ENCODE results near the gene ARSD.

Gene ARSD

GRCh38 chrX:2921193-2921592, 7.9 kb downstream of the ARSD start:
- H3K4me1 ChIP-seq (ENCODE audit: control insufficient read depth in 2 of 2, insufficient read depth in 2 of 2, low read length in 2 of 2) = peaks cover 0 to 3% of the 10 kb centered on the region in 2 donors
- H3K9me3 ChIP-seq (ENCODE audit: control insufficient read depth in 2 of 2, low read length in 2 of 2) = no peaks in the 10 kb centered on the region
- H3K4me3 ChIP-seq (ENCODE audit: low read length in 2 of 2) = no peak overlapping the region
- H3K27ac ChIP-seq (ENCODE audit: low read depth in 2 of 2, low read length in 2 of 2) = no peak overlapping the region
- no peaks in the 10 kb centered on the region for H3K27me3 ChIP-seq (ENCODE audit: control insufficient read depth in 2 of 2, insufficient read depth in 2 of 2, low read length in 2 of 2)
- H3K9ac ChIP-seq (ENCODE audit: low read depth in 1 of 2, low read length in 2 of 2) = no peak overlapping the region
- peaks cover 19 to 35% of the 10 kb centered on the region in 2 donors for H3K36me3 ChIP-seq (ENCODE audit: control insufficient read depth in 2 of 2, insufficient read depth in 2 of 2, low read length in 2 of 2)

GRCh38 chrX:2917767-2918166, 11.4 kb downstream of the ARSD start:
- H3K4me3 ChIP-seq (ENCODE audit: low read length in 2 of 2) = no peak overlapping the region
- peaks cover 22 to 38% of the 10 kb centered on the region in 2 donors for H3K36me3 ChIP-seq (ENCODE audit: control insufficient read depth in 2 of 2, insufficient read depth in 2 of 2, low read length in 2 of 2)
- peaks cover 0 to 3% of the 10 kb centered on the region in 2 donors for H3K4me1 ChIP-seq (ENCODE audit: control insufficient read depth in 2 of 2, insufficient read depth in 2 of 2, low read length in 2 of 2)
- H3K9me3 ChIP-seq (ENCODE audit: control insufficient read depth in 2 of 2, low read length in 2 of 2) = no peaks in the 10 kb centered on the region
- no peaks in the 10 kb centered on the region for H3K27me3 ChIP-seq (ENCODE audit: control insufficient read depth in 2 of 2, insufficient read depth in 2 of 2, low read length in 2 of 2)
- H3K9ac ChIP-seq (ENCODE audit: low read depth in 1 of 2, low read length in 2 of 2) = no peak overlapping the region
- H3K27ac ChIP-seq (ENCODE audit: low read depth in 2 of 2, low read length in 2 of 2) = no peak overlapping the region

GRCh38 chrX:2913118-2913517, 16.0 kb downstream of the ARSD start:
- H3K27ac ChIP-seq (ENCODE audit: low read depth in 2 of 2, low read length in 2 of 2) = no peak overlapping the region
- no peaks in the 10 kb centered on the region for H3K27me3 ChIP-seq (ENCODE audit: control insufficient read depth in 2 of 2, insufficient read depth in 2 of 2, low read length in 2 of 2)
- peaks cover 18 to 21% of the 10 kb centered on the region in 2 donors for H3K36me3 ChIP-seq (ENCODE audit: control insufficient read depth in 2 of 2, insufficient read depth in 2 of 2, low read length in 2 of 2)
- no peaks in the 10 kb centered on the region for H3K4me1 ChIP-seq (ENCODE audit: control insufficient read depth in 2 of 2, insufficient read depth in 2 of 2, low read length in 2 of 2)
- H3K9me3 ChIP-seq (ENCODE audit: control insufficient read depth in 2 of 2, low read length in 2 of 2) = no peaks in the 10 kb centered on the region
- H3K9ac ChIP-seq (ENCODE audit: low read depth in 1 of 2, low read length in 2 of 2) = no peak overlapping the region
- H3K4me3 ChIP-seq (ENCODE audit: low read length in 2 of 2) = no peak overlapping the region

- H3K36me3 ChIP-seq (ENCODE audit: control insufficient read depth in 2 of 2, insufficient read depth in 2 of 2, low read length in 2 of 2) = peaks cover 13 to 26% of the 10 kb centered on the region in 2 donors
- no peak overlapping the region for H3K9ac ChIP-seq (ENCODE audit: low read depth in 1 of 2, low read length in 2 of 2)
- no peaks in the 10 kb centered on the region for H3K27me3 ChIP-seq (ENCODE audit: control insufficient read depth in 2 of 2, insufficient read depth in 2 of 2, low read length in 2 of 2)
Measured at GRCh38 chrX:2910109-2910508, 19.0 kb downstream of the ARSD start.

GRCh38 chrX:2908125-2908685, 20.9 kb downstream of the ARSD start:
- no peak overlapping the region for H3K9ac ChIP-seq (ENCODE audit: low read depth in 1 of 2, low read length in 2 of 2)

More at GRCh38 chrX:2910109-2910508, 19.0 kb downstream of the ARSD start:
- H3K27ac ChIP-seq (ENCODE audit: low read depth in 2 of 2, low read length in 2 of 2) = no peak overlapping the region
- H3K4me1 ChIP-seq (ENCODE audit: control insufficient read depth in 2 of 2, insufficient read depth in 2 of 2, low read length in 2 of 2) = no peaks in the 10 kb centered on the region
- H3K9me3 ChIP-seq (ENCODE audit: control insufficient read depth in 2 of 2, low read length in 2 of 2) = no peaks in the 10 kb centered on the region
- H3K4me3 ChIP-seq (ENCODE audit: low read length in 2 of 2) = no peak overlapping the region

GRCh38 chrX:2907295-2907694, 21.8 kb downstream of the ARSD start:
- H3K4me1 ChIP-seq (ENCODE audit: control insufficient read depth in 2 of 2, insufficient read depth in 2 of 2, low read length in 2 of 2) = no peaks in the 10 kb centered on the region
- no peak overlapping the region for H3K4me3 ChIP-seq (ENCODE audit: low read length in 2 of 2)
- peaks cover 10 to 24% of the 10 kb centered on the region in 2 donors for H3K36me3 ChIP-seq (ENCODE audit: control insufficient read depth in 2 of 2, insufficient read depth in 2 of 2, low read length in 2 of 2)
- no peaks in the 10 kb centered on the region for H3K27me3 ChIP-seq (ENCODE audit: control insufficient read depth in 2 of 2, insufficient read depth in 2 of 2, low read length in 2 of 2)
- H3K9ac ChIP-seq (ENCODE audit: low read depth in 1 of 2, low read length in 2 of 2) = no peak overlapping the region
- H3K27ac ChIP-seq (ENCODE audit: low read depth in 2 of 2, low read length in 2 of 2) = no peak overlapping the region
- peaks cover 0 to 13% of the 10 kb centered on the region in 2 donors for H3K9me3 ChIP-seq (ENCODE audit: control insufficient read depth in 2 of 2, low read length in 2 of 2)

More at GRCh38 chrX:2908125-2908685, 20.9 kb downstream of the ARSD start:
- H3K27me3 ChIP-seq (ENCODE audit: control insufficient read depth in 2 of 2, insufficient read depth in 2 of 2, low read length in 2 of 2) = no peaks in the 10 kb centered on the region
- no peak overlapping the region for H3K27ac ChIP-seq (ENCODE audit: low read depth in 2 of 2, low read length in 2 of 2)
- no peak overlapping the region for H3K4me3 ChIP-seq (ENCODE audit: low read length in 2 of 2)
- peaks cover 10 to 26% of the 10 kb centered on the region in 2 donors for H3K36me3 ChIP-seq (ENCODE audit: control insufficient read depth in 2 of 2, insufficient read depth in 2 of 2, low read length in 2 of 2)
- no peaks in the 10 kb centered on the region for H3K4me1 ChIP-seq (ENCODE audit: control insufficient read depth in 2 of 2, insufficient read depth in 2 of 2, low read length in 2 of 2)
- peaks cover 0 to 11% of the 10 kb centered on the region in 2 donors for H3K9me3 ChIP-seq (ENCODE audit: control insufficient read depth in 2 of 2, low read length in 2 of 2)

- Histone ChIP-seq H3K4me1 (ENCODE audit: control insufficient read depth in 2 of 2, insufficient read depth in 2 of 2, low read length in 2 of 2) (peaks cover 6 to 9% of the 10 kb centered on the region in 2 donors), H3K27me3 (ENCODE audit: control insufficient read depth in 2 of 2, insufficient read depth in 2 of 2, low read length in 2 of 2) (no peaks in the 10 kb centered on the region), H3K4me3 (ENCODE audit: low read length in 2 of 2) (no peak overlapping the region), H3K36me3 (ENCODE audit: control insufficient read depth in 2 of 2, insufficient read depth in 2 of 2, low read length in 2 of 2) (peaks cover 7 to 14% of the 10 kb centered on the region in 2 donors), H3K27ac (ENCODE audit: low read depth in 2 of 2, low read length in 2 of 2) (no peak overlapping the region), H3K9me3 (ENCODE audit: control insufficient read depth in 2 of 2, low read length in 2 of 2) (peaks cover 0 to 13% of the 10 kb centered on the region in 2 donors), H3K9ac (ENCODE audit: low read depth in 1 of 2, low read length in 2 of 2) (no peak overlapping the region)
Measured at GRCh38 chrX:2903366-2903765, 25.8 kb downstream of the ARSD start.

GRCh38 chrX:2902841-2903240, 26.3 kb downstream of the ARSD start:
- H3K4me1 ChIP-seq (ENCODE audit: control insufficient read depth in 2 of 2, insufficient read depth in 2 of 2, low read length in 2 of 2) = peaks cover 10 to 13% of the 10 kb centered on the region in 2 donors

GRCh38 chrX:2901367-2902036, 27.6 kb downstream of the ARSD start:
- H3K27me3 ChIP-seq (ENCODE audit: control insufficient read depth in 2 of 2, insufficient read depth in 2 of 2, low read length in 2 of 2) = no peaks in the 10 kb centered on the region
- H3K27ac ChIP-seq (ENCODE audit: low read depth in 2 of 2, low read length in 2 of 2) = no peak overlapping the region
- peaks cover 0 to 13% of the 10 kb centered on the region in 2 donors for H3K9me3 ChIP-seq (ENCODE audit: control insufficient read depth in 2 of 2, low read length in 2 of 2)
- no peak overlapping the region for H3K9ac ChIP-seq (ENCODE audit: low read depth in 1 of 2, low read length in 2 of 2)
- H3K4me1 ChIP-seq (ENCODE audit: control insufficient read depth in 2 of 2, insufficient read depth in 2 of 2, low read length in 2 of 2) = peaks cover 14 to 20% of the 10 kb centered on the region in 2 donors
- no peak overlapping the region for H3K4me3 ChIP-seq (ENCODE audit: low read length in 2 of 2)
- no peaks in the 10 kb centered on the region for H3K36me3 ChIP-seq (ENCODE audit: control insufficient read depth in 2 of 2, insufficient read depth in 2 of 2, low read length in 2 of 2)

More at GRCh38 chrX:2902841-2903240, 26.3 kb downstream of the ARSD start:
- Histone ChIP-seq H3K36me3 (ENCODE audit: control insufficient read depth in 2 of 2, insufficient read depth in 2 of 2, low read length in 2 of 2) (peaks cover 4 to 10% of the 10 kb centered on the region in 2 donors), H3K4me3 (ENCODE audit: low read length in 2 of 2) (no peak overlapping the region), H3K27ac (ENCODE audit: low read depth in 2 of 2, low read length in 2 of 2) (no peak overlapping the region), H3K9me3 (ENCODE audit: control insufficient read depth in 2 of 2, low read length in 2 of 2) (peaks cover 0 to 13% of the 10 kb centered on the region in 2 donors), H3K27me3 (ENCODE audit: control insufficient read depth in 2 of 2, insufficient read depth in 2 of 2, low read length in 2 of 2) (no peaks in the 10 kb centered on the region), H3K9ac (ENCODE audit: low read depth in 1 of 2, low read length in 2 of 2) (no peak overlapping the region)

GRCh38 chrX:2898846-2899512, 30.2 kb downstream of the ARSD start:
- peaks cover 0 to 6% of the 10 kb centered on the region in 2 donors for H3K9me3 ChIP-seq (ENCODE audit: control insufficient read depth in 2 of 2, low read length in 2 of 2)
- peaks cover 20 to 28% of the 10 kb centered on the region in 2 donors for H3K4me1 ChIP-seq (ENCODE audit: control insufficient read depth in 2 of 2, insufficient read depth in 2 of 2, low read length in 2 of 2)
- peak overlapping the region; percentile 44 to 71 for H3K4me3 ChIP-seq (ENCODE audit: low read length in 2 of 2)
- H3K9ac ChIP-seq (ENCODE audit: low read depth in 1 of 2, low read length in 2 of 2) = peak overlapping the region; percentile 60
- H3K36me3 ChIP-seq (ENCODE audit: control insufficient read depth in 2 of 2, insufficient read depth in 2 of 2, low read length in 2 of 2) = no peaks in the 10 kb centered on the region
- H3K27ac ChIP-seq (ENCODE audit: low read depth in 2 of 2, low read length in 2 of 2) = peak overlapping the region; percentile 91 to 92
- no peaks in the 10 kb centered on the region for H3K27me3 ChIP-seq (ENCODE audit: control insufficient read depth in 2 of 2, insufficient read depth in 2 of 2, low read length in 2 of 2)
